Amniotic stem cell (primary cell): ENCODE measurements around the gene CDH22.

Source experiments
- DNase-seq: peaks from one replicate; lab custom pipeline; 2025; lab: John Stamatoyannopoulos, UW

CDH22 gene

GRCh38 chr20:46324379-46324778 is 16.1 kb upstream of the CDH22 start:
- no peak for DNase-seq

GRCh38 chr20:46323557-46323956 is 15.3 kb upstream of the CDH22 start:
- no peak for DNase-seq

- no peak for DNase-seq
Observed at GRCh38 chr20:46322641-46323040, 14.3 kb upstream of the CDH22 start.

- no peak for DNase-seq
Observed at GRCh38 chr20:46317685-46318177, 9.4 kb upstream of the CDH22 start.

- DNase-seq: no peak
Observed at GRCh38 chr20:46316984-46317684, 8.8 kb upstream of the CDH22 start.

GRCh38 chr20:46315311-46315710 is 7.0 kb upstream of the CDH22 start:
- no peak for DNase-seq

- no peak for DNase-seq
Observed at GRCh38 chr20:46312945-46313861, 4.9 kb upstream of the CDH22 start.

GRCh38 chr20:46312075-46312944 is 4.0 kb upstream of the CDH22 start:
- DNase-seq: no peak

GRCh38 chr20:46311719-46312074 is 3.4 kb upstream of the CDH22 start:
- no peak for DNase-seq

- no peak for DNase-seq
Observed at GRCh38 chr20:46311039-46311650, 2.8 kb upstream of the CDH22 start.

- DNase-seq: no peak
Observed at GRCh38 chr20:46309945-46310344, 1.6 kb upstream of the CDH22 start.

- no peak for DNase-seq
Observed at GRCh38 chr20:46307999-46308257, 370 bp downstream of the CDH22 start.

- DNase-seq: no peak
Observed at GRCh38 chr20:46307139-46307998, 929 bp downstream of the CDH22 start.

GRCh38 chr20:46306743-46307138 is 1.6 kb downstream of the CDH22 start:
- no peak for DNase-seq

- DNase-seq: no peak
Observed at GRCh38 chr20:46305973-46306360, 2.3 kb downstream of the CDH22 start.

GRCh38 chr20:46305331-46305972 is 2.8 kb downstream of the CDH22 start:
- DNase-seq: no peak

GRCh38 chr20:46304852-46305251 is 3.4 kb downstream of the CDH22 start:
- no peak for DNase-seq

GRCh38 chr20:46304361-46304760 is 3.9 kb downstream of the CDH22 start:
- no peak for DNase-seq

GRCh38 chr20:46303176-46303956 is 4.9 kb downstream of the CDH22 start:
- no peak for DNase-seq

GRCh38 chr20:46302106-46302505 is 6.2 kb downstream of the CDH22 start:
- DNase-seq: no peak
